Loucy (cell line): ENCODE data around the gene LRCH1.

Experiments used
- H2AFZ ChIP-seq: fragments of 200-600 bp; sonication (generic); 2 replicates; pipeline ENCODE4 v1.6.0; 2016; ENCODE audit warnings: antibody characterized with exemption, mild to moderate bottlenecking, low read length, moderate library complexity
- H3F3A ChIP-seq: fragments of 200-600 bp; 2 replicates; pipeline ENCODE4 v1.6.0; 2016; ENCODE audit warnings: antibody characterized with exemption, low read depth, mild to moderate bottlenecking
- H3K27me3 ChIP-seq: fragments of 200-600 bp; sonication (generic); 2 replicates; pipeline ENCODE4 v1.6.1; 2014; ENCODE audit warnings: low read length, mild to moderate bottlenecking; ENCODE audit not compliant: insufficient read depth, poor library complexity, severe bottlenecking
- H3K36me3 ChIP-seq: fragments of 200-600 bp; sonication (generic); 2 replicates; pipeline ENCODE4 v1.6.1; 2016; ENCODE audit warnings: low read length; ENCODE audit not compliant: insufficient read depth
- H3K4me1 ChIP-seq: fragments of 200-600 bp; sonication (generic); 2 replicates; pipeline ENCODE4 v1.5.1; 2014; ENCODE audit warnings: low read length, mild to moderate bottlenecking; ENCODE audit not compliant: insufficient read depth, poor library complexity, severe bottlenecking
- H3K4me2 ChIP-seq: fragments of 200-600 bp; sonication (generic); 2 replicates; pipeline ENCODE4 v1.6.0; 2014; ENCODE audit warnings: antibody characterized with exemption, low read length, low read depth, mild to moderate bottlenecking; ENCODE audit not compliant: poor library complexity, severe bottlenecking
- H3K4me3 ChIP-seq: fragments of 200-600 bp; sonication (generic); 2 replicates; pipeline ENCODE4 v1.5.1; 2014; ENCODE audit warnings: low read length, mild to moderate bottlenecking, mixed read lengths; ENCODE audit not compliant: poor library complexity, severe bottlenecking
- H3K79me2 ChIP-seq: fragments of 200-600 bp; sonication (generic); 2 replicates; pipeline ENCODE4 v1.6.1; 2014; ENCODE audit warnings: low read length; ENCODE audit not compliant: insufficient read depth
- H3K9ac ChIP-seq: fragments of 200-600 bp; sonication (generic); 2 replicates; pipeline ENCODE4 v1.6.0; 2014; ENCODE audit warnings: mild to moderate bottlenecking, low read depth, low read length, moderate library complexity; ENCODE audit not compliant: poor library complexity, severe bottlenecking
- H3K9me2 ChIP-seq: fragments of 200-600 bp; sonication (generic); replicated peaks from 2 replicates; pipeline ENCODE4 v1.6.1; 2016; ENCODE audit warnings: low read depth, low read length, mixed read lengths
- H3K9me3 ChIP-seq: fragments of 200-600 bp; sonication (generic); 2 replicates; pipeline ENCODE4 v1.6.1; 2014; ENCODE audit warnings: mild to moderate bottlenecking, antibody characterized with exemption, low read length, low read depth; ENCODE audit not compliant: insufficient read depth
- H4K20me1 ChIP-seq: fragments of 200-600 bp; sonication (generic); 2 replicates; pipeline ENCODE4 v1.6.0; 2014; ENCODE audit warnings: antibody characterized with exemption, low read length, mild to moderate bottlenecking; ENCODE audit not compliant: insufficient read depth, poor library complexity, severe bottlenecking
- EZH2phosphoT487 ChIP-seq: fragments of 200-600 bp; IDR thresholded peaks from 2 replicates; pipeline ENCODE4 v1.6.1; 2018; ENCODE audit warnings: antibody characterized with exemption, mild to moderate bottlenecking, moderate library complexity, borderline replicate concordance
- TF ChIP-seq, protein P1 (sequence below): fragments of 200-600 bp; sonication (generic); conservative IDR thresholded peaks from 2 replicates; pipeline ENCODE4 v1.5.1; 2014; ENCODE audit warnings: mild to moderate bottlenecking, antibody characterized with exemption, low read length

Gene LRCH1

DNA sequence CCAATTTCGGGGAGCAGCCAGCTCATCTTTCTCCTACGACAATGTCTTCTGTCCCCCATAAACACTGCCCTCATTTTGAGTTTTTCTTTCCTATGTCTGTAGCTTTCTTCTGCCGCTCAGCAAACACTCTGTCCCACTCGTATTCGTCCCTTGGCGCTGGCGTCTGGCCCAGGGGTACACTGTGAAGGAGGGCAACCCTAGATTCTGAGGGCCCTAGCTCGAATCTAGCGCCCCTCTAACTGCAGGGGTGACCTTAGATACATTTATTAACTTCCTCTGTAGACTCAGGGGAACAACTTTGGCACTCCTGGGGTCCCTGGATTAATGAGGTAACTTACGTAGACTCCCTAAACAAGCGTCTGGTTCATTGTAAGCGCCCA, 677 bp upstream of the LRCH1 start:
- H2AFZ ChIP-seq = peak overlapping the region; percentile 95
- H3K79me2 ChIP-seq = peaks cover 46% of the 10 kb centered on the region
- peaks cover 31% of the 10 kb centered on the region for H4K20me1 ChIP-seq
- no peaks in the 10 kb centered on the region for H3K36me3 ChIP-seq
- peaks cover 38% of the 10 kb centered on the region for H3K4me1 ChIP-seq
- no peaks in the 10 kb centered on the region for H3K27me3 ChIP-seq
- peak overlapping the region; percentile 85 for H3K4me2 ChIP-seq
- peak overlapping the region; percentile 88 for H3K9ac ChIP-seq
- no peaks in the 10 kb centered on the region for H3K9me2 ChIP-seq
- peak overlapping the region; percentile 86 for H3K4me3 ChIP-seq
- no peaks in the 10 kb centered on the region; the same call in 1 of the 2 replicates for H3F3A ChIP-seq
- H3K9me3 ChIP-seq = no peaks in the 10 kb centered on the region
- no peak for TF ChIP-seq EZH2phosphoT487
- TF ChIP-seq, protein P1, sequence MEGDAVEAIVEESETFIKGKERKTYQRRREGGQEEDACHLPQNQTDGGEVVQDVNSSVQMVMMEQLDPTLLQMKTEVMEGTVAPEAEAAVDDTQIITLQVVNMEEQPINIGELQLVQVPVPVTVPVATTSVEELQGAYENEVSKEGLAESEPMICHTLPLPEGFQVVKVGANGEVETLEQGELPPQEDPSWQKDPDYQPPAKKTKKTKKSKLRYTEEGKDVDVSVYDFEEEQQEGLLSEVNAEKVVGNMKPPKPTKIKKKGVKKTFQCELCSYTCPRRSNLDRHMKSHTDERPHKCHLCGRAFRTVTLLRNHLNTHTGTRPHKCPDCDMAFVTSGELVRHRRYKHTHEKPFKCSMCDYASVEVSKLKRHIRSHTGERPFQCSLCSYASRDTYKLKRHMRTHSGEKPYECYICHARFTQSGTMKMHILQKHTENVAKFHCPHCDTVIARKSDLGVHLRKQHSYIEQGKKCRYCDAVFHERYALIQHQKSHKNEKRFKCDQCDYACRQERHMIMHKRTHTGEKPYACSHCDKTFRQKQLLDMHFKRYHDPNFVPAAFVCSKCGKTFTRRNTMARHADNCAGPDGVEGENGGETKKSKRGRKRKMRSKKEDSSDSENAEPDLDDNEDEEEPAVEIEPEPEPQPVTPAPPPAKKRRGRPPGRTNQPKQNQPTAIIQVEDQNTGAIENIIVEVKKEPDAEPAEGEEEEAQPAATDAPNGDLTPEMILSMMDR = no peak; the same call in 1 of the 2 replicates

DNA sequence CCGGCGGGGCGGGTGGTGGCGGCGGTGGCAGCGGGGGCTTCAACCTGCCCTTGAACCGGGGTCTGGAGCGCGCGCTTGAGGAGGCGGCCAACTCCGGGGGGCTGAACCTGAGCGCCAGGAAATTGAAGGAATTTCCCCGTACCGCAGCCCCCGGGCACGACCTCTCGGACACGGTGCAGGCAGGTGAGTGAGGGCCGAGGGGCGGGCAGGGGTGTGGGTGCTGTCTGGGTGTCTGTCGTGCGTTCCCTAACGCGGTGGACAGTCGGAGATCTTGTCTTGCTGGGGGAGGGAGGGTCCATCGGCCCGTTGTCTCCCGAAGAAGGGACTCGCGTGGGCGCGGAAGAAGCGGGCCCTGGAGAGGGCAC, 533 bp downstream of the LRCH1 start:
- Histone ChIP-seq H3K9me3 (no peaks in the 10 kb centered on the region), H3F3A (no peaks in the 10 kb centered on the region; the same call in 1 of the 2 replicates), H4K20me1 (peaks cover 36% of the 10 kb centered on the region), H2AFZ (peak overlapping the region; percentile 77), H3K4me3 (peak overlapping the region; percentile 86), H3K4me1 (peaks cover 42% of the 10 kb centered on the region), H3K9ac (peak overlapping the region; percentile 88), H3K79me2 (peaks cover 56% of the 10 kb centered on the region), H3K36me3 (no peaks in the 10 kb centered on the region), H3K4me2 (peak overlapping the region; percentile 93), H3K27me3 (no peaks in the 10 kb centered on the region), H3K9me2 (no peaks in the 10 kb centered on the region)
- TF ChIP-seq EZH2phosphoT487 = no peak
- TF ChIP-seq, protein P1 = no peak

DNA sequence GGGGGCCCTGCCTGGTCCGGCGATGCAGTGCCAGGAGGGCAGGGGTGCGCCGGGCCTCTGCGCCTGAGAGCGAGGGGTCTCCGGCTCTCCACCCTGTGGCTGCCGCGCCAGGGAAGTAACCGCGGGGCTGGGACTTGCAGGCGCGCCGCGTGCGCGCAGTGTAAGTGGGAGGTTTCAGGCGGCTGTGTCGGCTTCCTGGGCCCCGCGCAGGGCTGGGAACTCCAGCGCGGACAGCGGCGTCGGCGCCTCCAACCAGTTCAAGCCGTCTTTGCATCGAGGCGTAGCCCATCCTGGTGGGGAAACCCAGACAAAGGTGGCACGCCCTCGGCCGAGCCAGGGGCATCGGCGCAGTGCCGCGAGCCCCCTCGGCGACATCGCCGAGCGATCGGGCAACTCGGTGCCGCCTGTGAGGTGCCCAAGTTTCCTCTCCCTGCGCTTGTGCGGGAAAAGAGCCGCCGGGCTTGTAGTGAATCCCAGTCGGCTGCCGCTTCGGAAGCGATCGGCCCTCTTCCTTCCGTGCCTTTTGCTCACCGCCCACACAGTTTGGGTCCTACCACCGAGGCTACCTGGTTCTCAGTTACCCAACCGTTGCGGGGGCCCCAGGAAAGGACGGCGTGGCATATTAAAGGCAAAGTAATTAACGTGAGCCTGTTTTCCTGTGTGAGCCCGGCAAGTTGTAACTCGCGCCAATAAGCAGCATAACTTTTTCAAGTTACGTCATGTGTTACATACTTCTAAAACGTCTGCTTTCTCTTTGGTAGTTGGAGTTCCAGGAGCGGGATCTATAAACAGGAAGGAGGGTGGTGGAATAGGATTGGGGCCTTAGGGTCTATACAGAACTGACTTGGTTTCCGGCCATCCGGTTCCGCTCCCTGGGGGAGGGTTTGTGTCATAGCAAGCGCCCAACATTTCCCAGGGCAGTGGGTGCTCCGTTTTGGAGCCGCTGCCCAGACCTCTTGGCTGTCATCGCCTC, 1.2 kb downstream of the LRCH1 start:
- H3K4me2 ChIP-seq = peak overlapping the region; percentile 93

More for the DNA sequence above, 1.2 kb downstream of the LRCH1 start:
- H3K9me3 ChIP-seq = no peaks in the 10 kb centered on the region
- TF ChIP-seq, protein P1 = peak; percentile 24; the same call in 1 of the 2 replicates
- no peak for TF ChIP-seq EZH2phosphoT487
- peak overlapping the region; percentile 88 for H3K9ac ChIP-seq
- peak overlapping the region; percentile 77 for H2AFZ ChIP-seq
- no peaks in the 10 kb centered on the region for H3K27me3 ChIP-seq
- peaks cover 63% of the 10 kb centered on the region for H3K79me2 ChIP-seq
- no peaks in the 10 kb centered on the region for H3K9me2 ChIP-seq
- no peaks in the 10 kb centered on the region for H3K36me3 ChIP-seq
- peaks cover 42% of the 10 kb centered on the region for H4K20me1 ChIP-seq
- H3K4me1 ChIP-seq = peaks cover 49% of the 10 kb centered on the region
- peak overlapping the region; percentile 86 for H3K4me3 ChIP-seq
- no peaks in the 10 kb centered on the region; the same call in 1 of the 2 replicates for H3F3A ChIP-seq
